AG09319 (cell line): ENCODE results near the gene WDR62.

Source experiments
- DNase-seq: peaks from one replicate; pipeline ENCODE4 v3.0.0-alpha.2; 2010; ENCODE audit warnings: low read depth; ENCODE audit errors: extremely low read depth
- CTCF ChIP-seq: IDR thresholded peaks from 2 replicates; pipeline ENCODE4 v1.5.1; 2011; ENCODE audit warnings: low read depth, mild to moderate bottlenecking, inconsistent platforms, low read length, moderate library complexity

The WDR62 gene

DNA sequence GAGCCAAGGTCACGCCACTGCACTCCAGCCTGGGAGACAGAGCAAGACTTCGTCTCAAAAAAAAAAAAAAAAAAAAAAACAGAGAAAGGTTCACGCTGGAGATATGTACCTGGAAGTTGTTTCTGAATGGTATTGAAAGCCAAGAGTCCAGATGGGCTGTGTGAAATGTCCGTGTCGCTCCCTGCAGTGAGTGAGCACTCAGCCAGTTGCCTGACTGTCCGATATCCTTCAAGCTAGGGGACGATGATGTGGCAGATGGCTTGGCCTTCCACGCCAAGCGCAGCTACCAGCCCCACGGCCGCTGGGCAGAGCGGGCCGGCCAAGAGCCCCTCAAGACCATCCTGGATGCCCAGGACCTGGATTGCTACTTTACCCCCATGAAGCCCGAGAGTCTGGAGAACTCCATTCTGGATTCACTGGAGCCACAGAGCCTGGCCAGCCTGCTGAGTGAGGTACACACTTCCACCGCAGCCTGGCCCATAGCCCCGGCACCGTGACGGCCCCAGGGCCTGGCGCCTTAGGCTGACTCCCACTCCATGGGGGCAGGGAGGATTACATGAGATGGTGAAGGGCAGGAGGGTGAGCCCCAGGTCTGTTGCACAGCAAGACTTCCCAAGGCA, 44.6 kb downstream of the WDR62 start:
- no peak for TF ChIP-seq CTCF
- no peak for DNase-seq

- TF ChIP-seq CTCF = no peak
- no peak for DNase-seq
Observed at GRCh38 chr19:36100476-36100875, 45.8 kb downstream of the WDR62 start.

DNA sequence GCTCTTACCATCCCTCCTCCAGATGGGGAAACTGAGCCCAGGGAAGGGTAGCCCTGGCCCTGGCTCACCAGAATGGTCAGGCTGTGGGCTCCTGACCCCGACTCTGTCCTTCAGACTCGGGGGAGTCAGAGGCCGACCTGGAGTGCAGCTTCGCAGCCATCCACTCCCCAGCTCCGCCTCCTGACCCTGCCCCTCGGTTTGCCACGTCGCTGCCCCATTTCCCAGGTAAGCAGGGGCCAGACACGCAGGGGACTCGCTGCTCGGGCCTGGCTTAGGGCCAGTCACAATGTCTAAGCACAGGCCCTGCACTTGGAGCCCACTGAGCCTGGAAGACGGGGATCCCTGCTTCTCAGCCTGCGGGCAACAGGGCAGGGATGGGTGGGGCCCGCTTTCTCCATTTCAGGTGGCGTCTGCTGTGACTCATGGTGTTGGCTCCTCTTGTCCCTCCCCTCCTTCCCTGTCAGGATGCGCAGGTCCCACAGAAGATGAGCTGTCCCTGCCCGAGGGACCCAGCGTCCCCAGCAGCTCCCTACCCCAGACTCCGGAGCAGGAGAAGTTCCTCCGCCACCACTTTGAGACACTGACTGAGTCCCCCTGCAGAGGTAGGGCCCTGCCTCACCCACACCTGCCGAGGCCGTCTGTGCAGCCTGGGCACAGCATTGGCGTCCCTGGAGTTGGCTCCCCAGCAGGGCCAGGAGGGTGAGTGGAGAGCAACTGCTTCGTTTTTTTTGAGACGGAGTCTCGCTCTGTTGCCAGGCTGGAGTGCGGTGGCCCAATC, 47.0 kb downstream of the WDR62 start:
- DNase-seq = no peak
- TF ChIP-seq CTCF = no peak

GRCh38 chr19:36103040-36103626, 48.4 kb downstream of the WDR62 start:
- DNase-seq = no peak
- TF ChIP-seq CTCF = no peak

DNA sequence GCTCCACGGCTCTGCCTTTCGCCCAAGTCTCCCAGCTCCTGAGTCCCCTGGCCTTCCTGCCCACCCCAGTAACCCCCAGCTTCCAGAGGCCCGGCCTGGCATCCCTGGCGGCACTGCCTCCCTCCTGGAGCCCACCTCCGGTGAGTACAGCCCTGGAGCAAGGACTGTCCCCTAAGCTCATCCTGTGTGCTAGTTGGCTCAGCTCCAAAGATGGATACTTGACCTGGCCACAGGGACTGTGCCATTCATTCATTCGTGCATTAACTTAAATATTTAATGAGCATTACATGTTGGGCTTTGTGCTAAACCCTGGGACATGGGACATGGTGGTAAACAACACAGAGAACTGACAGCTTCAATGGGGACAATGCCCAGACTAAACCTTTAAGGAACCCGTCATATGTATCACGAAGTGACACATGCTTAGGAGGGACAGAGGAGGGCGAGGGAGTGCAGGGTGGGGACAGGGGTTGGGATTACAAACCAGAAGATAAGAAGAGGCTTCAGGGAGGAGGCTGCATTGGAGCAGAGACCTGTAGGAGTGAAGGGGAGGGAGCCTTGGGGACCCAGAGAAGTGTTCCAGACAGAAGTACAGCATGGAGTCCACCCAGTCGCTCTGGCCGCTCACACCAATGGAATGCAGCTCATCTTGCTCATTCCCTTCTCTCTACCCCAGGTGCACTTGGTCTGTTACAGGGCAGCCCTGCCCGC, 49.3 kb downstream of the WDR62 start:
- TF ChIP-seq CTCF = no peak
- no peak for DNase-seq

- no peak for DNase-seq
- no peak for TF ChIP-seq CTCF
Observed at GRCh38 chr19:36106441-36106840, 51.7 kb downstream of the WDR62 start.
